Ectodermal cell (in vitro differentiated cells): Measurements from ENCODE around the gene XYLT1.
"Not testable (repeated sequence)": the region's sequence is repeated elsewhere in the genome, so short reads cannot be mapped to it uniquely, and the experiment has no call there.

Experiments used
- H3K27ac ChIP-seq: 2 replicates; pipeline ENCODE4 v1.7.0; 2013; ENCODE audit warnings: mild to moderate bottlenecking, low read depth, low read length; ENCODE audit not compliant: insufficient read depth, poor library complexity, severe bottlenecking
- H3K27me3 ChIP-seq: 2 replicates; pipeline ENCODE4 v1.7.0; 2013; ENCODE audit warnings: mild to moderate bottlenecking, low read length; ENCODE audit not compliant: insufficient read depth, control insufficient read depth, poor library complexity, severe bottlenecking
- H3K36me3 ChIP-seq: one replicate; pipeline ENCODE4 v1.7.0; 2013; ENCODE audit warnings: low read length; ENCODE audit not compliant: control insufficient read depth, insufficient read depth
- H3K4me1 ChIP-seq: one replicate; pipeline ENCODE4 v1.7.0; 2013; ENCODE audit warnings: low read length; ENCODE audit not compliant: control insufficient read depth, insufficient read depth
- H3K4me3 ChIP-seq: 2 replicates; pipeline ENCODE4 v1.7.0; 2013; ENCODE audit warnings: low read depth, low read length, control low read depth; ENCODE audit not compliant: insufficient read depth
- H3K9me3 ChIP-seq: 2 replicates; pipeline ENCODE4 v1.7.0; 2013; ENCODE audit warnings: mild to moderate bottlenecking, low read length, moderate library complexity; ENCODE audit not compliant: control insufficient read depth
- WGBS, 2 experiments: methylation state at CpG; one replicate each; pipeline ENCODE4 v1.1.7; 2013; ENCODE audit warnings: missing lambda C conversion rate in 2 of 2; 5-methylcytosine and 5-hydroxymethylcytosine counted together

XYLT1 gene

DNA sequence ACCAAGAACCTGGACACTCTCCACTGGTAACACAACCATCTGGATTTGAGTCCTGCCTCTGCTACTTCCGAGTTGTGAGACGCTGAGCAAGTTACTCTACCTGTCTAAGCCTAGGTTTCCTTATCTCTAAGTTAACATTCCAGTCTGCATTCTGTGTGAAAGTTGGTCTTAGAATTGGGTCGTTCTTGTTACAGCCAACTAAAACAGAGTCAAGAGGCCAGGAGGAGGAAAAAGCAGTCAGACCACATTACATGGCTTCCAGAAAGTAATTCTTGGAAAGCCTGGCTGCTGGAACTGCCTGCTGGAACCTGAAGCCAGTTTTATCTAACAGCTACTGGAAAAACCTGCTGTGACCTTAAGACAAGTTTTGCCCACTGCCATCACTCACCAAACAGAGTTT is 38.4 kb upstream of the XYLT1 start:
- no peaks in the 10 kb centered on the region for H3K27me3 ChIP-seq
- H3K4me1 ChIP-seq, result no peaks in the 10 kb centered on the region
- no peak overlapping the region for H3K27ac ChIP-seq
- H3K36me3 ChIP-seq, result no peaks in the 10 kb centered on the region
- no peaks in the 10 kb centered on the region for H3K9me3 ChIP-seq
- no peak overlapping the region for H3K4me3 ChIP-seq
- 93 to 95% methylated on average over 3 of the region's 3 CpGs for WGBS, 2 experiments

DNA sequence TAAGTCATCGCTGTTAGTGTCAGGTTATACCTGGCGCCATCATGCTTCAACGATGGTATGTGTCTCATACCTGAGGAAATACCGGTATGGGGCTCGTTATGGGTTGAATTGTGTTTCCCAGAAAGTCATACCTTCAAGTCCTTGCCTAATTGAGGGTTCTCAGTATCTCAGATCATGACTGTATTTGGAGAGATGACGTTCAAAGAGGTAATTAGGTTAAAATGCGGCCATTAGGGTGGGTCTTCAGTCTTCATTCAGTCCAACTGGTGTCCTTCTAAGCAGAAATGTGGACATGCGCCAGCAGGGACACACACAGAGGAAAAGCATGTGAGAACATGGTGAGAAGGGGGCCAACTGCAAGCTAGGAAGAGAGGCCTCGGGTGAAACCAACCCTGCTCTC is 37.5 kb upstream of the XYLT1 start:
- H3K4me3 ChIP-seq, result no peak overlapping the region
- WGBS, 2 experiments, result 94% methylated on average over 9 of the region's 9 CpGs
- no peak overlapping the region for H3K27ac ChIP-seq
- no peaks in the 10 kb centered on the region for H3K36me3 ChIP-seq
- H3K9me3 ChIP-seq, result no peaks in the 10 kb centered on the region
- H3K4me1 ChIP-seq, result no peaks in the 10 kb centered on the region
- no peaks in the 10 kb centered on the region for H3K27me3 ChIP-seq

DNA sequence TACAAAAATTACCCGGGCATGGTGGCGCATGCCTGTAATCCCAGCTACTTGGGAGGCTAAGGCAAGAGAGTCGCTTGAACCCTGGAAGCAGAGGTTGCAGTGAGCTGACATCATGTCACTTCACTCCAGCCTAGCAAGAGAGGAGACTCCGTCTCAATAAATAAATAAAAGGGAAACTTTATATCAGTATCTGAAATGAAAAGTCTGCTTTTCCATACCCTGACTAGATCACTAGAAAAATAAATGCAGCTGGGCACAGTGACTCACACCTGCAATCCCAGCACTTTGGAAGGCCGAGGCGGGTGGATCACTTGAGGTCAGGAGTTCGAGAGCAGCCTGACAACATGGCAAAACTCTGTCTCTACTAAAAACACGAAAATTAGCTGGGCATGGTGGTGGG is 36.8 kb upstream of the XYLT1 start:
- not testable (repeated sequence) for H3K9me3 ChIP-seq, H3K27me3 ChIP-seq, H3K27ac ChIP-seq, H3K4me1 ChIP-seq, H3K36me3 ChIP-seq, H3K4me3 ChIP-seq
- 82 to 84% methylated on average over 8 of the region's 8 CpGs for WGBS, 2 experiments

DNA sequence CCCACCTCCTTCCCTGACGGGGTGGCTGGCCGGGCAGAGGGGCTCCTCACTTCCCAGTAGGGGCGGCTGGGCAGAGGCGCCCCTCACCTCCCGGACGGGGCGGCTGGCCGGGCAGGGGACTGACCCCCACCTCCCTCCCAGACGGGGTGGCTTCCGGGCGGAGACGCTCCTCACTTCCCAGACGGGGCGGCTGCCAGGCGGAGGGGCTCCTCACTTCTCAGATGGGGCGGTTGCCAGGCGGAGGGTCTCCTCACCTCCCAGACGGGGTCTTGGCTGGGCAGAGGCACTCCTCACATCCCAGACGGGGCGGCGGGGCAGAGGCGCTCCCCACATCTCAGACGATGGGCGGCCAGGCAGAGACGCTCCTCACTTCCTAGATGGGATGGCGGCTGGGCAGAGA is 35.1 kb upstream of the XYLT1 start:
- not testable (repeated sequence) for H3K27me3 ChIP-seq, H3K36me3 ChIP-seq, H3K27ac ChIP-seq, H3K9me3 ChIP-seq, H3K4me3 ChIP-seq, H3K4me1 ChIP-seq
- WGBS, 2 experiments, result 95 to 97% methylated on average over 19 to 24 of the region's 26 CpGs

GRCh38 chr16:17504050-17504449 is 33.3 kb upstream of the XYLT1 start:
- no peak overlapping the region for H3K4me3 ChIP-seq
- H3K27ac ChIP-seq, result no peak overlapping the region
- H3K4me1 ChIP-seq, result no peaks in the 10 kb centered on the region
- no peaks in the 10 kb centered on the region for H3K27me3 ChIP-seq
- H3K9me3 ChIP-seq, result no peaks in the 10 kb centered on the region
- WGBS, 2 experiments, result 89 to 97% methylated on average over 2 of the region's 2 CpGs
- no peaks in the 10 kb centered on the region for H3K36me3 ChIP-seq

- no peaks in the 10 kb centered on the region for H3K27me3 ChIP-seq
- H3K9me3 ChIP-seq, result no peaks in the 10 kb centered on the region
- H3K4me1 ChIP-seq, result no peaks in the 10 kb centered on the region
- no peaks in the 10 kb centered on the region for H3K36me3 ChIP-seq
- H3K4me3 ChIP-seq, result no peak overlapping the region
- 84% methylated on average over 5 of the region's 5 CpGs for WGBS, 2 experiments
- no peak overlapping the region for H3K27ac ChIP-seq
Observed at GRCh38 chr16:17503331-17503730, 32.6 kb upstream of the XYLT1 start.

DNA sequence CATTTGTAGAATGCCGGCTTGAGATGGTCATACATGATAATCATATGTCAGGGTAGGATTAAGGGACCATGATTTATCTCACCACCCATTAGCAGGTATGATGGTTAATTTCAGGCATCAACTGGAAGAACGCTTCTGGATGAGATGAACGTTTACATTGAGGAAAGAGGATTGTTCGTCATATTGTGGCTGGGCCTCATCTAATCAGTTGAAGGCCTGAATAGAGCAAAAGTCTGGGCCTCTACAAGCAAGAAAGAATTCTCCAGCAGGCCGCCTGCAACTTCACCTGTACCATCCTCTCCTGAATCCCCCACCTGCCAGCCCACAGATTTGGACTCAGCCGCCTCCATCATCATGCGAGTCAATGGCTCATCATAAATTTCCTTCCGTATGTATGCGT is 30.6 kb upstream of the XYLT1 start:
- Histone ChIP-seq H3K9me3 (no peaks in the 10 kb centered on the region), H3K36me3 (no peaks in the 10 kb centered on the region), H3K4me1 (no peaks in the 10 kb centered on the region), H3K4me3 (no peak overlapping the region), H3K27me3 (no peaks in the 10 kb centered on the region), H3K27ac (no peak overlapping the region)
- 83 to 86% methylated on average over 9 of the region's 9 CpGs for WGBS, 2 experiments

DNA sequence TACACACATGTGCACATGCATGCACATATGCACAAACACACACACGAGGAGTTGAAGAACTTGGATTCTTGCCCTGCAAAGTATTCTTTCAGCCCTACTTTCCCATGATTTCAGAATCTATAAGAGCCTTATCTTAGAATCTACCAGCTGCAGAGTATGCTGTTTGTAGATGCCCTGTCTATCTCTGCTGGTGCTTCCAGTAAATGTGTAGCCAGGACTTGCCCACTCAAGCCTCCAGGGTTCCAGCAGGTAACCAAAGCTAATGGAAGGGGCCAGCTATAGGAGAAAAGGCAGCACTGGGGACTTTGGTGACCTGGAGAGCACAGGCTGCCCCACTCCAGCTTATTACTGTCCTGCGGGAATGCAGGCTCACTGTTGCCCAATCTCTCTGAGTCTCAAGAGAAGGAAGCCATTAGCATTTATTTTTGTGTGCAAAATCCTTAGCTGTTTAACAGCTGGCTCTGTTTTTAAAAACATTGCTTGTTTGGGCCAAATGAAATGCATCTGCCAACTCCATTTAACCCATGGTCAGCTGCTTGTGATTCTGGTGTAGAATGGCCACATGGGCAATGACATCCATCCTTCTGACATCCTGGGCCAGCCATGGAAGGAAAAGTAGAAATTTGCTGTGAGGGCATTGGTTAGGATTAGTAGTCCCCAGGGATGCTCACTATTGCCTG is 28.6 kb upstream of the XYLT1 start:
- Histone ChIP-seq H3K27me3 (no peaks in the 10 kb centered on the region), H3K4me1 (no peaks in the 10 kb centered on the region), H3K4me3 (no peak overlapping the region), H3K36me3 (no peaks in the 10 kb centered on the region), H3K27ac (no peak overlapping the region), H3K9me3 (no peaks in the 10 kb centered on the region)
- WGBS, 2 experiments, result 87 to 92% methylated on average over 2 of the region's 2 CpGs

DNA sequence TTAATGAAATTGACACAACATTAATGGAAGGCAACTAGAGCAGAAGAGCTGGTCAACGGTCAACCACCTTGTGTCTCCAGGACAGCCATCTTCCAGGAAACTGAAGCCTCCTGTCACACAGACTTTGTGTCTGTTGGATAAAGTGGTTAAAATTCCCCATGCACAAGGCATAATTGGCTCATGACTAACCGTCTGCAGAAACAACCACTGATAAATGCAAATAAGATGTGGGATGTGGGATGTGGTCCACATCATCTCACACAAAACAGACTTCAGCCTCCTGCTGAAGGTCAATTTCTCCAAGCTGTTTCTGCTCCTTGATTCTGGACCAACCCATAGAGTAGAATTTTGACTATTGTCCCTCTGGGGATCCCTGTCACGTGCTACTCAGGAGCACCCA is 26.9 kb upstream of the XYLT1 start:
- no peak overlapping the region for H3K27ac ChIP-seq
- no peaks in the 10 kb centered on the region for H3K4me1 ChIP-seq
- no peaks in the 10 kb centered on the region for H3K27me3 ChIP-seq
- no peaks in the 10 kb centered on the region for H3K36me3 ChIP-seq
- 97 to 98% methylated on average over 2 to 3 of the region's 3 CpGs for WGBS, 2 experiments
- H3K4me3 ChIP-seq, result no peak overlapping the region
- no peaks in the 10 kb centered on the region for H3K9me3 ChIP-seq

- Histone ChIP-seq H3K4me1 (no peaks in the 10 kb centered on the region), H3K27ac (no peak overlapping the region), H3K36me3 (no peaks in the 10 kb centered on the region), H3K4me3 (no peak overlapping the region), H3K27me3 (no peaks in the 10 kb centered on the region), H3K9me3 (no peaks in the 10 kb centered on the region)
Observed at GRCh38 chr16:17496891-17497290, 26.1 kb upstream of the XYLT1 start.

DNA sequence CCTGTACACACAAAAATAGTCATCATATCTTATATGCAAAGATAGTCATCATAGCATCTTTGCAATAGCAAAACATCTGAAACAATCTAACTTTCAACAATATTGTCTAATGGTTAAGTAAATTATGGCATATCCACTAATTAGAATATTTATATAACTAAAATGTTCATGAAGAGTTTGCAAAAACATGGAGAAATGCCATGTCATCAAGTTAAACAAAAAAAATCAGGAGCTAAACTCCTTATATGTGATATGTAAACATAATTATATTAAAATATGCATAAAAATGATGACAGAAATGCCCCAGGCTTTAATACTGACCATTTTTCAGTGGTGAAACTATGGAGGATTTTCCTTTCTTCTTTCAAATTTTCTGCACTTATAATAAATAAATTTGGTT is 22.3 kb upstream of the XYLT1 start:
- Histone ChIP-seq H3K27me3 (no peaks in the 10 kb centered on the region), H3K27ac (no peak overlapping the region), H3K4me3 (no peak overlapping the region), H3K9me3 (no peaks in the 10 kb centered on the region), H3K36me3 (no peaks in the 10 kb centered on the region), H3K4me1 (no peaks in the 10 kb centered on the region)
